Measurements from ENCODE around the gene SENP2.
"Not testable (repeated sequence)": the region's sequence is repeated elsewhere in the genome, so short reads cannot be mapped to it uniquely, and the experiment has no call there.

The SENP2 gene

DNA sequence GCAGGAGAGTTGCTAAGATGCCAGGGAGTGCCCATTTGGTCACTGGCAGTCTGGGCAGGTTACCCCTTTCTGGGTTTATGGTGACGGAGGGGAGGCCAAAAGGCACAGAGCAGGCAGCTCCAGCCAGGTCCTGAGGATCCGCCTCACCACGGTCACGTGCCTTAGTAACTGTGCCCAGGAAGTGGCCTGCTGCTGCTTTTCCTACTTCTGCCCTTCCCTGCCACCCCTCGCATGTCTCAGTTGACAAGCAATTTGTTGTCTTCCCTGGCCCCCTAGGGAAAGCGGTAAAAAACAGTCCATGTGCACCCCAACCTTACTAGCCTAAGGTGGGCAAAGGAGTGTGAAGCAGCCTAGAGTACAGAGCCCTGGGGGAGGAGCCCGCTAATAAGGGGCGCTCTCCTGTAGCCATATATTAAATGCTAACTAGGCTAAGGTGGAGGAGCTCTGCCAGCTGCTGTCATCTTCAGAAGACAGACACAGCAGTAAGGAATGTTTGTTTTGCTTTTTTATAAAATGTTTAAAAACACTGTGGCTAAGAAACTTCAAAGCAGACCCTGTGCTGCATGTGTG lies 24.6 kb upstream of the SENP2 start:
- TF ChIP-seq, protein P1, sequence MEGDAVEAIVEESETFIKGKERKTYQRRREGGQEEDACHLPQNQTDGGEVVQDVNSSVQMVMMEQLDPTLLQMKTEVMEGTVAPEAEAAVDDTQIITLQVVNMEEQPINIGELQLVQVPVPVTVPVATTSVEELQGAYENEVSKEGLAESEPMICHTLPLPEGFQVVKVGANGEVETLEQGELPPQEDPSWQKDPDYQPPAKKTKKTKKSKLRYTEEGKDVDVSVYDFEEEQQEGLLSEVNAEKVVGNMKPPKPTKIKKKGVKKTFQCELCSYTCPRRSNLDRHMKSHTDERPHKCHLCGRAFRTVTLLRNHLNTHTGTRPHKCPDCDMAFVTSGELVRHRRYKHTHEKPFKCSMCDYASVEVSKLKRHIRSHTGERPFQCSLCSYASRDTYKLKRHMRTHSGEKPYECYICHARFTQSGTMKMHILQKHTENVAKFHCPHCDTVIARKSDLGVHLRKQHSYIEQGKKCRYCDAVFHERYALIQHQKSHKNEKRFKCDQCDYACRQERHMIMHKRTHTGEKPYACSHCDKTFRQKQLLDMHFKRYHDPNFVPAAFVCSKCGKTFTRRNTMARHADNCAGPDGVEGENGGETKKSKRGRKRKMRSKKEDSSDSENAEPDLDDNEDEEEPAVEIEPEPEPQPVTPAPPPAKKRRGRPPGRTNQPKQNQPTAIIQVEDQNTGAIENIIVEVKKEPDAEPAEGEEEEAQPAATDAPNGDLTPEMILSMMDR (IDR thresholded peaks at IDR 0.05; ENCODE audit: low read depth, low read length, missing control alignments): no peak
- DNase-seq (ENCODE audit: extremely low read depth, low read depth): no peak
- H3K4me3 ChIP-seq (replicated peaks; ENCODE audit: low read depth, low read length): no peak overlapping the region

GRCh38 chr3:185561958-185562357 lies 24.1 kb upstream of the SENP2 start:
- TF ChIP-seq, protein P1 (IDR thresholded peaks at IDR 0.05; ENCODE audit: low read depth, low read length, missing control alignments): no peak
- DNase-seq (ENCODE audit: extremely low read depth, low read depth): no peak
- H3K4me3 ChIP-seq (replicated peaks; ENCODE audit: low read depth, low read length): no peak overlapping the region

GRCh38 chr3:185572183-185572582 lies 13.9 kb upstream of the SENP2 start:
- no peak for DNase-seq (ENCODE audit: extremely low read depth, low read depth)
- no peak overlapping the region for H3K4me3 ChIP-seq (replicated peaks; ENCODE audit: low read depth, low read length)
- TF ChIP-seq, protein P1 (IDR thresholded peaks at IDR 0.05; ENCODE audit: low read depth, low read length, missing control alignments): no peak

DNA sequence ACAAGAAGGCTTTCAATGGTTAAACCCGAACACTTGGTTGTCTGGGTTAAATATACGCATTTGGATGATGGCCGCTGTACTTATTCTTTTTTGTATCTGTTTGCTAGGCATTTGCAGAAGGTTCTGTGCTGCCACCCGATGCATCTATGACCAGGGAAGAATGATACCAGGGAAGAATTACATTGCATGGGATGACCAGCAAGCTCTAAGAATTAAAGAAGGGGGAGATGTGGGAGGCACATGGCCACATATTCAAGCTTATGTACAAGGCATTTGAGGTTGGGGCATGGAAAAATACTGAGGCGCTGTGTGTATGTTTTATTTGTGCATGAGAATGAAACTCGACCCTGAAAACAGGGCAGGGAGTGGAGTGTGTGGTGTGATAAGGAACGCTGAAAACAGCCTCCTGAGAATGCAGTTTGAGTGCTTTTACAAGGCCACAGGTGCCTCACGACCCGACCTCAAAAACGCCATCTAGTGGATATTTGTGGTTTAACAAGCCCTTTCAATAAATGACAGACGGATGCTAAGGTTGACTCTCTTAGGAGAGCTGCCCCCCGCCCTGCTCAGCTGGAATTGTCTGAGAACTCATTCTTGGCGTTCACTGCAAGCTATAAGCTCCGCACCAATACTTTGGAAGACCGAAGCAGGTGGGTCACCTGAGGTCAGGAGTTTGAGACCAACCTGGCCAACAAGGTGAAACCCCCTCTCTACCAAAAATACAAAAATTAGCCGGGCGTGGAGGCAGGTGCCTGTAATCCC lies 10.8 kb upstream of the SENP2 start:
- not testable (repeated sequence) for DNase-seq (ENCODE audit: extremely low read depth, low read depth); H3K4me3 ChIP-seq (replicated peaks; ENCODE audit: low read depth, low read length)
- TF ChIP-seq, protein P1 (IDR thresholded peaks at IDR 0.05; ENCODE audit: low read depth, low read length, missing control alignments): peak; percentile 55

DNA sequence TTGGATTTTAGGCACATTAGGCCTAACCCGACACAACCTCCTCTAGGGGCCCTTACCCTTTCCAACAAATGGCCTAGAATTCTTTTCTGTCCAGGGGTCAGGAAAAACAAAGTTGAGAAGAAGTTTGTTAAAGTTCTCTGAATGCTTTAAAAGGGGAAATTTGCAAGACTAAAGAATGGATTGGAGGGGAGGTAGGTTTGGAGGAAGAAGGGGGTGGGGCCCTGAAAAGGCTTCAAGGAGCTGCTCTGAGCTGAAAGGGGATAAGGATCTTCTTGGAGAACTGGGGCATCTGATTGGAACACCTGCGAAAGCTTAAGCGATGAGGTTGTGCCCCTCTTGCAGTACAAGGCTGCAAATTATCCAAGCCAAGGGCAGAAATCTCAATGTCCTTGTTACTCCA lies 3.9 kb upstream of the SENP2 start:
- DNase-seq (ENCODE audit: extremely low read depth, low read depth): no peak
- H3K4me3 ChIP-seq (replicated peaks; ENCODE audit: low read depth, low read length): no peak overlapping the region

GRCh38 chr3:185582871-185583270 lies 3.2 kb upstream of the SENP2 start:
- no peak overlapping the region for H3K4me3 ChIP-seq (replicated peaks; ENCODE audit: low read depth, low read length)
- TF ChIP-seq, protein P1 (IDR thresholded peaks at IDR 0.05; ENCODE audit: low read depth, low read length, missing control alignments): no peak
- DNase-seq (ENCODE audit: extremely low read depth, low read depth): no peak

More for the DNA sequence above, 3.9 kb upstream of the SENP2 start:
- TF ChIP-seq, protein P1 (IDR thresholded peaks at IDR 0.05; ENCODE audit: low read depth, low read length, missing control alignments): no peak
